ENCODE measurements around the gene CELF5.

DNA sequence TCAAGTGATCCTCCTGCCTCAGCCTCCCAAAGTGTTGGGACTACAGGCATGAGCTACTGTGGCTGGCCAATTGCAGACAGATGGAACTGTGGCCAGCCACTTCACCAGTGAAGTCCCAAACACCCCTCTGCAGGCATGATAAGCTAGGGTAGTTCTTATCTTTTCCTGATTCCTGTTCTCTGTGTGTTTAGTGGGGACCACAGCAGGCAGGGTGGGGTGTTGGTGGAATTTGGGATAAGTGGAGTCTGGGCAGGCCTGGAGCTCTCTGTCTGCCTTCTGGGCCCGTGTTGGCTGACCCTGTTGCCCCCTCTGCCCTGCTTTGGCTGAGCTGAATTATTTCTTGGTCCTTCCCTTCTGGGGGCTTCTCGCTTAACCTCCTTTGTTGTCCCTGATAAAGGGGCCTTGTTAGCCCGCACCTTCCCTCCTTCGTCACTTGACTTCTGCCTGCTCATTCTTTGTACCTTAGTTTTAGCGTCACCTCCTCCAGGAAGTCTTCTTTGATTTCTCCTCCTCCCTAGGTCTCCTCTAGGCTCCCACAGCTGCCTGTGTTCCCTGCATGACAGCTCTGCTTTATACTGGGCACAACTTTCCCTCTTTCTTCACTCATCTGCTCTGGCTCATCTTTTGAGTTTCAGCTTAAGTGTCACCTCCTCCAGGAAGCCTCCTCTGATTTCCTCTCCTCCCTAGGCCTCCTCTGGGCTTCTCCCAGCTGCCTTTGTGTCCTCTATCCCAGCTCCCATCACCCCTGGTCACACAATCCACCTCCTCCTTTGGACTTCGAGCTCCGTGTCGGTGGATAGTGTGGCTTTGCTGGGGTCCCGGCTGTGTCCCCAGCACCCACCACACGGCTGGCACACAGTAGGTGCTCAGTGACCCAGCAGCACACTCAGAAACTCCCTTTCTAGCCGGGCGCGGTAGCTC, 40.5 kb upstream of the CELF5 start:
- TF ChIP-seq POLR2AphosphoS5 (IDR thresholded peaks at IDR 0.05; ENCODE audit: low read depth, low read length) (no peak), POLR2A (IDR thresholded peaks at IDR 0.05; ENCODE audit: low read depth, low read length) (no peak)
